Activated T-cell treated with anti-CD3 and anti-CD28 coated beads for 4 hours (primary cell): Measurements from ENCODE around the gene NPB.

Experiments
- DNase-seq: peaks from one replicate; pipeline ENCODE4 v3.0.0-alpha.2; 2020

Gene NPB

DNA sequence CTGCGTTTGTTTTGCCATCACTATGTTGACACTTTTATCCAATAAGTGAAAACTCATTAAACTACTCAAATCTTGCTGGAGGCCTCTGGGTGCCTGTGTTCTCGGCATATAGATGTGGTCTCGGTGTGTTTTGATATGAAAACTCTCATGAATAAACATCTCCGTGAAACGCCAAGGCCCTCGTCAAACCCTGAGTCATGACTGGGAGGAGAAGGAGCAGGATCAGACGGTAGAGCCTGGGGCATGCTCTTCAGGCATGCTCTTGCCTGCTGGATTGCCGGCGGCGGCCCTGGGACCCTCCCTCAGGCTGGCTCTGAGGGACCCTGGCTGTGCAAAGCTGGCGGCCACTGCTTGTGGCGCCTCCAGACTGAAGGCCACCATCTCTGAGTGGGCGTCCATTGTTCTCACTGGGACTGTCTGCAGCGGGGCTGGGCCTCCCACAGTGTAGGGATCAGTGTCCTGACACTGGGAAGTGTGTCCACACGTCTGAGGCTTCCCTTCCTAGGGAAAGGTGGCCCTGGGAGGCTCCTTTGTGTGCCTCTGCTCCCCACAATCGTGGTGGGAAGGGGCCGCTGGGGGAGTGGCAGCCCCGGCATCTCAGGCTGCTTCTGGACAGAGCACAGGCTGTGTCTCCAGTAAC lies 1.7 kb upstream of the NPB start:
- DNase-seq = no peak

DNA sequence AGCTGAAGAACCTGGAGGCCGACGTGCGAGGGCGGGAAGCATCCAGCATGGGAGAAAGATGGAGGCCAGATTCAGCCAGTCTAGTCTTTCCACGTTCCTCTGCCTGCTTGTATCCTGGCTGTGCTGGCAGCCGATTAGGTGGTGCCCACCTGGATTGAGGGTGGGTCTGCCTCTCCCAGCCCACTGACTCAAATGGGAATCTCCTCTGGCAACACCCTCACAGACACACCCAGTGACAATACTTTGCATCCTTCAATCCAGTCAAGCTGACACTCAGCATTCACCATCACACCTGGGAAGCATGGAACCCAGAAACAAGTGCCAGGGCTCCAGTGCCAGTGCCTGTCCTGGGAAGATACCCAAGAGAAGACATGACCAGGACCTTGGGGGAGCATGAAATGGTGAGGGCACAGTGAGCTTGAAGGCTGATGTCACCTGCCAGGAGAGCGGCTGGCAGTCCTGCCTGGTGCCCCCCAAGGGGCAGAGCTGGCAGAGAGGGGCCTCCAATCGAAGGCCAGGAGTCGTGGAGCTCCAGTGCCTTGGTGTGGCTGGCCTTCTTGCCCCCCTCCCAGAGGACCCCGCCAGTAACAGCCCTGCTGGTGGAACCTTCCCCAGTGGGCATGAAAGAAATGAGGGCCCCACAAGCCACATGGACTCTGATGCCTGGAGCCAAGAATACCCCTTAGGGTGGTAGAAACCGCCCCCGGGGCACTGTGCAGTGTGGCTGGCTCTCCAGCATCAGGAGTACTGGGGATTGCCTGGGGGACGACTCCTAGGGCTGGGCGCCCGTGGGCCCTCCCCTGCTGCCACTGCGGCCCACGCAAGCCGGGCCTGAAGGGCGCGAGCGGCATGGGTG lies 643 bp upstream of the NPB start:
- no peak for DNase-seq

DNA sequence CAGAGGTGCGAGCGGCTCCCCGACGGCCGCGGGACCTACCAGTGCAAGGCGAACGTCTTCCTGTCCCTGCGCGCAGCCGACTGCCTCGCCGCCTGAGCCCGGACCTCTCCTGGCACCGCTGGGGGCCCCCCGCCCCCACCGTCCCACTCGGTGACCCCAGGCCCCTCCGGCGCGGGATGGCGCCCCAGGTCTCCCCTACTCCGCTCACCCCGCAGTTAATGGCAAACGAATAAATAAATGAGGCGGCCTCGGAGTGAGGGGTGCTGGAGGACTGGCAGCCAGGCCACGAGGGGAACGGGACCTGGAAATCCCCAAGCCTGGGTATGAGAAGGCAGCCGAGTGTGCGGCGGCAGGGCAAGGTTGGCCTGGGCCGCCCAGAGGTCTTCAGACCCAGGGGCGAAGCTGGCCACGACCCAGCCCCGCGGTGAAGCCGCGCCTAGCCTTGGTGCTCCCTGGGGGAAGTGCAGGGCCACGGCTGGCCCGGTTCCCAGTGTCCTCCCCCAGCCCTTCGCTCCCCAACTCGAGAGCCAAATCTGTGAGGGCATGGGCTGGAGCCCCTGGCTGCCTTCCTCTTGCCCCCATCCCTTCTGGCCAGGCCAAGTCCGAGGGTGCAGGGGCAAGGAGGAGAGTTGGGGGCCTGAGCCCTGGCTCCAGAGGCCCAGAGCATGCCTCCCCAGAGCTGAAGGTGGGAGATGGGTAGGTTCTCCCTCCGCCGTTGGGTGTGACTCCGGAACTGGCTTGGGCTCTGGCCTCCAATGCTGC lies 796 bp downstream of the NPB start:
- no peak for DNase-seq

DNA sequence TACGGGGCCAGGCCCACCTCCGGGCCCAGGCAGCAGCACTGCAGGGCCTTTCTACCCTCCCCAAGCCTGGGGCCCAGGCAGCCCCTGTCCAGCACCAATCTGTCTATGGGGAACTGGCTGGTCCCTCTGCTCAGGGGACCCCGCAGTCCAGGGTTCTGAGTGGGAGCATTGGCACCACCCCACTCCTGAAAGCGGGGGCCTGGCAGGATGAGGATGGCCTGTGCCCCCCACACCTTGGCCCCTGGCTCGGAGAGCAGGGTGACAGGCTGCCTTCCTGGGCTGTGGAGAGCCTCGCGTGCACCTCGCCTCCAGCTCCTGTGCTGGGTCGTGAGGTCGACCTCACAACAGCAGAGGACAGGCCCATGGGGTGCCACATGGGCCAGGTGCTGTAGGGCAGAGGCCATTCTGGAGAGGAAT lies 1.4 kb downstream of the NPB start:
- DNase-seq = no peak

DNA sequence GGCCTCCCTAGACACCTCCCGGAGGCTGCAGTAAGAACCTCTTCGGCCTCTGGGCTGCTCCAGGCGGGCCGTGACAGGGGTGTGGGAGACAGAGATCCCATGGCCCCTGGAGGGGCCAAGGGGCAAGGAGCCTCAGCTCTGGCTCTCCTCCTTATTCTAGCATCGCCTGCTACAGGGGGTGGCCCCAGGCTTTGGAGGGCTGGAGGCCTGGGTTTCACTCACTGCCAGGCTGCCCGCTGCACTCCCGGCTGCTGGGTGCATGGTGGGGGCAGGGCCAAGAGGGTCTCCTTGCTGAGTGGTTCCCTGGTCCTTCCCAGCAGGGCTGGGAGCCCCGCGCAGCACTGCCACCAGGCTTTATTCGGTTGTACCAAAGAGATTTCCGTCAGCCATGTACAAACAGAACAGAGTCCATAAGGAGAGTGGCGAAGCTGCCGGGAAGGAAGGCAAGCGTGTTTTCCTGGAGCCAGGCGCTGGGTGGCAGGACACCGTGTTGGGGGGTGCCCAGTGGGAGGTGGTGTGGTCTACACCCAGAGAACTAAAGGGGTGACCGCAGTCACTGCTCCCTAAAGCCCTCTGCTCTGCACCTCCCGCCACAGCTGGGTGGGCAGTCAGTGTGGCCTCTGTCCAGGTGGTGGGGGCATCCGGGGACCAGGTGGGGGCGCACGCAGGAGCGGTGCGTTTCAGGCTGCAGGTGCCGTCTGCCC lies 2.0 kb downstream of the NPB start:
- no peak for DNase-seq

DNA sequence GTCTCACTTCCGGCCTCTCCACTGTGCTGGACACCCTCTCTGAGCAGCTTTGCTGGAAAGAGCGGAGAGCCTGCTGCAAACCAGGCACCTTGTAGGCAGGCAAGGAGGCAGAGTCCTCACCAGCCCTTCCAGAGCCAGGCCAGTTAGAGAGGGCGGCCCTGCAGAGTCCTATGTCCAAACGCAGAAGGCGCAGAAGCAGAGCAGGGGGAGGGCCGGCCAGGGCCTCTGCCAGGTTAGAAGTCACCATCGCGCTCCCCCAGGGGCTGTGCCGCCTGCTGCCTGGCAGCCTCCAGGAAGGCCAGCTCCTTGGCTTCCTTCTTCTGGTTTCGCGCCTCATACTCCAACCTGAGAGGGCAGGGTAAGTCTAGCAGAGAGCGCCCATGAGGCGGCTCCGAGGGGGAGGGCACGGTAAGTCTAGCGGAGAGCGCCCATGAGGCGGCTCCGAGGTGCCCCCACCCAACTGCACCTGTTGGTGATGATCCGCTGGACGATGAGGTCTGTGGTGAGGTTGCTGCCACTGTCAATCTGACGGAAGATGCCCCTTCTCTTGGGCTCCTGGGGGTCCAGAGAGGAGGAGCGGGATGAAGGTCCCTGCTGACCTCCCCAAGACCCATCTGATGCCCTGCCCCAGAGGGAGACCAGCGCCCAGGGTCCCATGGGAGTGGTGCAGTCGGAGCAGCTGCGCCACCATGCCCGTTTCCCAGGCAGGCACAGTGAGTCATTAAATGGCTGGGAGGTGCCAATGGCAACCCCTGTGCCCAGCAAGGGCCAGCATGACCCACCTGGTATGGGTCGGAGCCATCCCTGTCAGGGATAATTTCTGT lies 2.8 kb downstream of the NPB start:
- no peak for DNase-seq

DNA sequence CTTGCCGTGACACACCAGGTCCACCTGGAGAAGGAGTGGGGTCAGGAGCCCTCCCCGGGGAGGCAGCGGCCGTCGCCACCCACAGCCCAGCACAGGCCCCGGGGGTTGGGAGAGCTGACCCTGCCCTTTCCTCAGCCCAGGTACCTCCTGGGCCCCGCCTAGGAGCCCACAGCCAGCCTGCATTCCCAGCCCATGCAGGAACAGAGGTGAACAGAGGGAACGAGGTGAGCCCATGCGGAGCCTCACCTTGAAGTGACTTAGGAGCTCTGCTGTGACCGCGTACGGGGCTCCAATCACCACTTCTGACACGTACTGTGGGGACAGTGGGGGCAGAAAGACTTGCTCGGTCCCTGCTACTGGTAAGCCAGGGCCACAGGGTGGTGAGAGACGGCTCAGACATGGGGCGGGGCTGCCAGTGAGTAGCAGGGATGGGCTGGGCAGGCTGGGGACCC lies 3.4 kb downstream of the NPB start:
- DNase-seq = no peak

DNA sequence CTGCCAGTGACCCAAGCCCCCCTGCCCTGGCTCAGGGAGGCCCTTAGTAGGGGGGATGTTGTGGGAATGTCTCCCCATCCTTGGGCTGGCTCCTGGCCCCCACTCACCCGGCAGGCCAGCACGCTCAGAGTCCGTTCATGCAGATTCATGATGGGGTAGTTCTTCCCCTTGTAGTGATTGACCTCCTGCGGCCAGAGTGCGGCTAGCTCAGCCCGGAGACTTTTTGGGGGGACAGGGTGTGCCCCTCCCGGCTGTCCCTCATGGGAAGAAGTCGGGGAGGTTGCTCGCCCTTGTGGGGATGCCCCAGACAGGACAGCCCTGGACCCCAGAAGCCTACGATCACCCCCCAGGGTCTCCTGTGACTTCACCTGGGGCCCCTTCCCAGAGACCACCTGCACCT lies 4.0 kb downstream of the NPB start:
- no peak for DNase-seq

DNA sequence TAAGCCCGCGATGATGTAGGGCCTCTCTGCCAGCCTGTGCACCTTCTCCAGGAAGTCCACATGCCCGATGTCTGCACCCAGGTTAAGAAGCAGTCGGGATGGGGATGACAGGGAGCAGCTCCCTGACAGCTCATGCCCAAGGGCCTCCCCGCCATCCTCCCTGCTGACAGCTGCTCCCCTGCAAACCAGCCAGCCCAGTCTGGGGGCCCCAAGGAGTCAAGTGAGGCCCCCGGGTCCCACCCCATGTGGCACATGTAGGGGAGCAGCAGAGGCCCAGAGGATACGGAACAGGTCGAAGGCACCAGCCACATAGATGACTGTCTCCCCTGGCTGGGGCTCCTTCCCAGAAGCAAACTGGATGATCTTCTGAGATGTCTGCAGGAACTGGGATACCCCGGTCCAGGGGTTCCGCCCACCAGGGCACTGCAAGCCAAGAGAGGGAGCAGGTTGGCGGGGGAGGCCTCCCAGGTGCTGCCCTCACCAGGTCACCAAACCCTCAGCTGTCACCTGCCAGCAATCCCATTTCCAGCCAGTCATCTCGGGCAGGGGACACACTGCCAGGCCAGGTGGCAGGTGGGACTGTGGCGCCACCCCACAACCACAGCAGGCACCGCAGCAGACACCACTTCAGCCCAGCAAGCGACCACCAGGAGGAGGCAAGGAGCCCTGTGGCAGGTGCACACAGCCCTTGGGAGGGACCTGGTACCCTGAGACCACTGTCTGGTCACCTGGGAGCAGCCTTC lies 4.6 kb downstream of the NPB start:
- DNase-seq = no peak

DNA sequence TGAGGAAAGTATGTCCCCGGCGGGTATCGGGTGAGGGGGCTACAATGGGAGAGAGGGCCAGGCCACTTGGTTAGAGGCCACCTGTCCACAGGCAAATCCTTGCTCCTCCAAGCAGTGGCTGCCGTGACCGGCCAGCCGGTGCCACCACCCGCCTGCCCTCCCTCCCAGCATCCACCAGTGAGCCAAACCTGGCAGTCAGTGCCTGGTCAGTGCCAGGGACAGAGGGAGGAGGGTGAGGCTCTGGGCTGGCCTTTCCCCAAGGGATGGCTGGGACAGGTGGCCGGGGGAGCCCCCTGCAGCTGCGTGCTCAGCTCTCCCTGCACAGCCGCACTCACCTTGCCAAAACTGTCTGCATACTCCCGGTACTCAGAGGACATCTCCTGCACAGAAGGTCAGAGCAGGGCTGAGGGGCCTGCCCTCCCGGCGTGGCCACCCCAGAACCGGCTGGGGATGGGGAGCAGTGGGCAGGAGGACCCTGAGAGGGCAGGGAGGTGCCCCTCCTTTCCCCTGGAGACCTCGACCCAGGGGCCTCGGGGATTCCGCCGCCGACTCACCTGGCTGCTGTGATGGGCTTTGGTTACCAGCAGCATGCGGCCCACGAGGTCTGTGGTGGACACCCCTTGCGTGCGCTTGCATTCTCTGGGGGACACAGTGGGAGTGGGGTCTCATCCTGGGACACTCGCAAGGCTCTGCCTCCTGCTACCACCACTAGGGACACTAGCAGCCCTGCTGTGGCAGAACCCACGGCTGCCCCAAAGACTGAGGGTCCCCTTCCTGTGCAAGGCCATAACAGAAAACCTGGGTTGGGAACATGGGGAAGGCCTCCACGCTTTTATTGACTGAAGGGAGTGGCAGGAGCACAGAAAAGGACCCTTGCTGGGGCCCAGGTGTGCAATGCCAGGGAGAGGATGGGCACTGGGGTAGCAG lies 5.4 kb downstream of the NPB start:
- DNase-seq = no peak

DNA sequence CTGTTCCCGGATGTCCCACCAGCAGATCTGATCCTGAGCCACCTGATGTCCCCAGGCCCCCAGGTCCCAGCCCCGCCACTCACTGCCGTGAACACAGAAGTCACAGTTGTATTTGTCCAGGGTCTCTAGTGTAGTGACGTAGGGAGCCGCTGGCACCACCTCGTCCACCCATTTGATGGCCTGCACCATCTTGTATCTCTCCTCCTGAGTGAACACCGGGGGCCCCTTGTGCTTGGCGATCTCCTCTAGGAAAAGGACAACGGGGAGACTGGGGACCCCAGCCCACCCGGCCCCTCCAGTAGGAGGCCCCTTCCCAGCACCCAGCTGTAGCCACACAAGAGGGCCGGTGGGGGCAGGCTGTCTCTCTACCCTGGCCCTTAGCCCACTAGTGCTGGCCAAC lies 6.8 kb downstream of the NPB start:
- DNase-seq = no peak

DNA sequence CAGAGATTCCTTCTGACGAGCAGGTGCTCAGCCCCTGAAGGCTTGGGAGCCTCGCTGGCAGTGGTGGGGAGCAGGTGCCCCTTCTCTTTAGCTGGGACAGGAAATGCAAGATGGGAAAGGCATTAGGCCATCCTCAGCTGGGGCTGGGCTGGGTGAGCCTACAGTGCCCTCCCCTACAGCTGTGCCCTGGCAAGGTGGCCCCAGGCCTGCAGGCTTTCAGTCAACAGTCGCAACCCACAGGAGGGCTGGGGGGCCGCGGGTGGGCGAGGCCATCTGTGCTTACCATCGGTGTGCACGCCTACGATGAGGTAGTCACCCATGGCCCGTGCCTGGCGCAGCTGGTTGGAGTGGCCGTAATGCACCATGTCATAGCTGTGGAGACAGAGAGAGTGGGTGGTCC lies 7.2 kb downstream of the NPB start:
- DNase-seq = no peak

DNA sequence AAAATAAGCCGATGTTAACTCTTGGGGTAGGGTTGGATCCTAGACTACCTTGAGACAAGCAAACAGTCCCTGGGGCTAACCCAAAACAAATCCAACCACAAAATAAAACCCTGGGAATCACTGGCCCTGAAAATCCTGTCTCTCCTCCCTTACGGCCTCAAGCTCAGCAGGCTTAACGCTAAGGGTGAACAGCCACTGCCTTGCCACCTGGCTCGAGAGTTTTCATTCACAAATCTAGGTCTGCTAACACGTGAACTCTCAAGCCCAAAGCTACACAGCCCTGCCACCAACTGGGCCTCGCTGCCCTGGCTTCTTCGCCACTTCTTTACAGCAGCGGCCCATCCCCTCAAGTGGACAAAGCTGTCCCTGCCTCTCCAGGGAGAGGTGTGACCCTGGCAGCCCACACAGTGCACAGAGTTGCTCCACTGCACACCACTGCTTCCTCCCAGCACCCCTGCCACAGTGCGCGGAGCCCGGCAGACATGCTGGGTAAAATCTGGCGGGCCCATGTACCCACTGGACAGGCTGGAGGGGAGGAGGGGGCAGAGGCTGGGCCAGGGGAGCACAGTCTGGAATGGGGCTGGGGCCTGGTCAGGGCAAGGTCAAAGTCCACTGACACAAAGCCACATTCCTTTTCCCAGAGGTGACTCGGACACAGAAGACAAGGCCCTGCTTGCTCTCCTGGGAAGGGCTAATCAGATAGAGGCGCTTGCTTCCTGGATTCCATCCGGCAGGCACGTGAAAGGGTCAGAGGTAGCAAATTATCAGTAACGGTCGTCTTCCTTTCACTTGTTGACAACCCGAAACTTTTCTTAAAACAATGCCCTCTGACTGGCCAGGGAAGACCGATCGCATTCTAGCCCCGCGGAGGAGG lies 8.2 kb downstream of the NPB start:
- DNase-seq = no peak

DNA sequence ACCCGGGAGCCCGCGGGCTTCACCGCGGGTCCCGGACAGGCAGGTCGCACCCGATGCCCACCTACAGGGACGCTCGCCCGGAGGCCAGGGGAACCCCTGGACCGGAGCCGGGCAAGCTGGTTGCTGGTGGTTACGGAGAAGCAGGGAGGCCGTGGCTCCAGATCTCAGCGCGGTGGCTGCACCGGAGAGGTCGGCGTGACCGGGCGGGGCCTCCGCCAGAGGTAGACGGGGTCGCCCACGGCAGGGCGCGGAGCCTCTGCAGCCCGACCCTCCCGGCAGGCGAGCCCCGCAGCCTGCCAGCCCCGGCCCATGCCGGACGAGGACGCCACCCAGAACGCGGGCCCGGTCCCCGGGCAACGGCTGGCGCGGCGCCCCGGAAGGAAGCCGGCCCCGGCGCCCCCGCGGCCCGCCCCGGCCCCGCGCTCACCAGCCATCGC lies 8.8 kb downstream of the NPB start:
- DNase-seq = no peak

DNA sequence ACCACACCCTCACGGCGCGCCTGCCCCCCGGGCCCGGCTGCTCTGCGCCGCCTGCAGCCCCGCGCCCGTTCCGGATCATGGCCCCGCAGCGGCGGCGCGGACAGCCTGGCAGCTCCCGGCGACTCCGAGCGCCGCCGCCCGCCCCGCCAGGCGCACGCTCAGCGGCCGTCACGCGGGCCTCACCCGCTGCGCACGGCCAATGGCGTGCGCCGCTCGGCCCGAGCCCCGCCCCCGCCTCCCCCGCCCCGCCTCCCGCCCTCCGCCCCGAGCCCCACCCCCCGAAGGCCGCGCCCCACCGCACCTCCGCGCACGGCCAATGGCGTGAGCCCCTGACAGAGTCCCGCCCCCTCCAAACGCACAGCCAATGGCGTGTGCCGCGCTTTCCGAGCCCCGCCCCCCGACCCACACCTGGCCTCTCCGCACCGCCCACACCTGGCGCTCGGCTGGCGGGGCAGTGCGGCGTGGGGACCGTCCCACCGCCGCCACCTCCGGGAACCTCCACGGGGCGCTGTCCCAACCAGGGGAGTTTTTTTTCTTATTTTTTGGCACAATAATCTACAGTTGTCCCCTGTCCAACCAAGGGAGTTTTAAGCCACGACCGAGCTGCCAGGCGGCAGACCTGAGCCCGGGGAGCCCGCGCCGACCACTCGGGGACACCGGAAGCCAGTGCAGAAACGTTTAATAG lies 9.4 kb downstream of the NPB start, which contains the start of gene PCYT2:
Gene PCYT2 (minus strand): TSS at position 123 of the 685 bp plus-strand sequence. CDS start 44 bp downstream, at position 79.
- DNase-seq = peak; percentile 90

DNA sequence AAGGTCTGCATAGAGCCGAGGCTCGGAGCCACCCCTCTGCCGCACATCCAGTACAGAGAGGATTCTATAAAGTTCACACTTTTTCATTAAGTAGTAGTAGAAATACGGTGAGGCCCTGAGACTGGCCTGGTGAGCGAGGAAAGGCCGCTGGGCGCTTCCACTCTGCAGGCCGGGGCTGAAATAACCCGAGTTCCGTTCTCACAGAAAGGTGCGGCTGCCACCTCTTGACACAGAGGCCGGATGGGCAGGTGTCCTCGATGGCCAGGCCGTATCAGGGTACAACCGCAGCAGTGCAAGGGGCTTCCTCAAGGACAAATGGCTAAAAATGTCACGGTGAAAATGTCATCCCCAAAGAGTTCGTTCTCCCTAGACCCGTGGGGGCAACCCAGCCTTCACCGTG lies 9.9 kb downstream of the NPB start:
- DNase-seq = no peak

DNA sequence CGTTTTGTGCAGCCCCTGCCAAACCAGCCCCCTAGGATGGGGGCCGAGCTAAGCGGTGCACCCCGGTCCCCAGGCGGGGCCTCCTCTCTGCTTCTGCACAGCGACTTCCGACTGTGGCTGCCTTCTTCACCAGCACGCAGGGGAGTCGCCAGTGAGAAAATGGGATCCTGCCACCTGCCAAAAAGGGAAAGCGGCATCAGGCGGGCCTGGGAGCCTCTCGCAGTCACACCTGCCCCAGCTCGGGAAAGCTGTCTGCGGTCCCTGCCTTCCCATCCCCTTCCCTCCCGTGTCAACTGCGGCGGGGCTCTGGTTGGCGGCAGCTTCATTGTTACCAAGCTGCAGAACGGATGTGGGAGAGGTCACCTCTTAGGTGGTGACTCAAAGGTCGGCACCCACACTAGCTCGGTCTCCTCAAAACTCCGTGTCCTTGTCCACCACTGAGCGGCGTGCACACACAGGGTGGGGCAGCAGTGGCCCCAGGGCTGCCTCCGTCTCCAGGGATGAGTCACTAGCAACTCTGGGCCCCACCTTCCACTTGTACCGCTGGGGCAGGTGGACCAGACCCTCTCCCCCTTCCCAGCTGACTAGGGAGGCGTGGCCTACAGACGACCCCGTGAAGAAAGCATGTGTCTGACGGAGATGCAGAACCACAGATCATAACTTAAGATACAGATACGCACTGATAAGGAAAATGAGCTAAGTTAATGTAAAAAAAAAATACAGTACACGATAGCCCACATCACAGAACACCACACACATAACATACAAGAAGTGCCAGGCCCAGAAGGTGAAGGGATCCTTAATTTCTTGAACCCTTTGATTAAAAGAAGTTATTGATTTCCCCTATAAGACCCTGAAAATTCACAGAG lies 10.6 kb downstream of the NPB start:
- DNase-seq = no peak
